ENCODE results near the gene ADAMTS12.

DNA sequence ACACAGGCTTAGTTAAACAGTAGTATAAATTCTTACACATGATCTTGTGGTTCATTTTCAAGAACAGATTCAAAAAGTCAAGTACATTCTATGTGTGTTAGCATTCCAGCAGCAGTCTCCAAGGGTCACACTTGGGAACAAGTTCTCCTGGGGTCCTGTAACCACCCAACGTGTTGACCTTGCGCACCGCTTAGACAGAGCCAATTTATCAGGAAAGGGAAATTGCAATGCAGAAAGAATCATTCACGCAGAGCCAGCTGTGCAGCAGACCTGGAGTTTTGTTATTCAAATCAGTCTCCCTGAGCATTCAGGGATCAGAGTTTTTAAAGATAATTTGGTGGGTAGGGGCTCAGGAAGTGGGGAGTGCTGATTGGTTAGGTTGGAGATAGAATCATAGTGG is 35.9 kb upstream of the ADAMTS12 start:
- TF ChIP-seq, protein P1, sequence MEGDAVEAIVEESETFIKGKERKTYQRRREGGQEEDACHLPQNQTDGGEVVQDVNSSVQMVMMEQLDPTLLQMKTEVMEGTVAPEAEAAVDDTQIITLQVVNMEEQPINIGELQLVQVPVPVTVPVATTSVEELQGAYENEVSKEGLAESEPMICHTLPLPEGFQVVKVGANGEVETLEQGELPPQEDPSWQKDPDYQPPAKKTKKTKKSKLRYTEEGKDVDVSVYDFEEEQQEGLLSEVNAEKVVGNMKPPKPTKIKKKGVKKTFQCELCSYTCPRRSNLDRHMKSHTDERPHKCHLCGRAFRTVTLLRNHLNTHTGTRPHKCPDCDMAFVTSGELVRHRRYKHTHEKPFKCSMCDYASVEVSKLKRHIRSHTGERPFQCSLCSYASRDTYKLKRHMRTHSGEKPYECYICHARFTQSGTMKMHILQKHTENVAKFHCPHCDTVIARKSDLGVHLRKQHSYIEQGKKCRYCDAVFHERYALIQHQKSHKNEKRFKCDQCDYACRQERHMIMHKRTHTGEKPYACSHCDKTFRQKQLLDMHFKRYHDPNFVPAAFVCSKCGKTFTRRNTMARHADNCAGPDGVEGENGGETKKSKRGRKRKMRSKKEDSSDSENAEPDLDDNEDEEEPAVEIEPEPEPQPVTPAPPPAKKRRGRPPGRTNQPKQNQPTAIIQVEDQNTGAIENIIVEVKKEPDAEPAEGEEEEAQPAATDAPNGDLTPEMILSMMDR (IDR thresholded peaks at IDR 0.05): no peak
- no peak for TF ChIP-seq POLR2A (IDR thresholded peaks at IDR 0.05)

All from lower leg skin (tissue), 3 donors.